NCI-H1436 treated with DMSO at 0.1 percent for 48 hours (cell line): Measurements from ENCODE around the gene EHF.

Source experiments
- DNase-seq: peaks from one replicate; lab custom pipeline; 2025; lab: John Stamatoyannopoulos, UW

The EHF gene

GRCh38 chr11:34602245-34602644 is 18.6 kb upstream of the EHF start:
- no peak for DNase-seq

DNA sequence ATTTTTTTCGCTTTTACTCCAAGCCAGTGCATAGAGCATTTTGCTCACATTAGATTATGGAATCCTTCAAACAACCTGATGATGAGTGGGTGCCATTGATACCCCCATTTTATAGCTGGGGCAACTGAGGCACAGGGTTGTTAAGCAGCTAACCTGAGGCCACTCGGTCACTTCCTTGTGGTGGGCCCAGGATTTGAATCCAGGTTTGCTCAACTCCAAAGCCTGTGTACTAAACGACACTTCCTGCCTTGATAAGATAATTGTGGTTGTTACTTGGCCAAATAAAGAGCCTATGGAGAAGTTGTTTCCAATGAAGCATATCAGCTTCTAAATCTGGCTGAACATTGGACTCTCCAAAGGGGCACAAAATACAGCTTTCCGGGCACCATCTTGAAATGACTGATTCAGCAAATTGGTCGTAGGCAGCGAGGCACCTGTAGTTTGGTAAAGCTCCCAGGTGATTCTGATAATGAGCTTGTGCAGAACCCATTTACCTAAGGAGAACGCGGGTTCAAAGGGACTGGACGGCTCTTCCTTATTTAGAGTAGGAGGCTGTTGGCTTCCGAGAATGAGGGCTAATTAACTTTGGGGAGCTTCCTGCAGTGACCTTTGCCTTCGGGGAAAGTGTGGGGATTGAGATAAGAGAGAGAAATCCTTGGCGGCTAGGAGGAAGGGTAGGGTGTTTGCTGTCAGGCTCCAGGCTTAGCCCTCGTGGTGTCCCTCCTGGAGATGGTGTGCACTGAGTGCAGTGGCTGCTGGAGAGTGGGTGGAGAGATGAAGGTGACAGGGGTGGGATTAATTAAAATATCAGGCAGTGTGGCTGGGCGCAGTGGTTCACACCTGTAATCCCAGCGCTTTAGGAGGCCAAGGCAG is 17.5 kb upstream of the EHF start:
- no peak for DNase-seq

DNA sequence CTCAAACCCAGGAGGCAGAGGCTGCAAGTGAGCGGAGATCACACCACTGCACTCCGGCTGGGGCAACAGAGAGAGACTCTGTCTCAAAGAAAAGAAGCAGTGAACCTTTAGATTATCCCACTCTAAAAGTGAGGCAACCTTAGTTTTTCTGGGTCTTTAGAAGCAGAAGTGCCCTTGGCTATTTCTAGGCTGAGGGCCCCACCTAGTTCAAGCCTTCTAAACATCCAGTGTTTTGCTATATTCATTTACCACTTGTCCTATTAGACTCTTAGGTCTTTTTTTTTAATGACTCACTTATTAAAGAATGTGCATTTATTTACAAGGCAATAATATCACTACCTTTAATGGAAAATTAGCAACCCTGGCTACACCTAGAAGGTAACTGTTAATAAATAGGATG is 16.7 kb upstream of the EHF start:
- no peak for DNase-seq

DNA sequence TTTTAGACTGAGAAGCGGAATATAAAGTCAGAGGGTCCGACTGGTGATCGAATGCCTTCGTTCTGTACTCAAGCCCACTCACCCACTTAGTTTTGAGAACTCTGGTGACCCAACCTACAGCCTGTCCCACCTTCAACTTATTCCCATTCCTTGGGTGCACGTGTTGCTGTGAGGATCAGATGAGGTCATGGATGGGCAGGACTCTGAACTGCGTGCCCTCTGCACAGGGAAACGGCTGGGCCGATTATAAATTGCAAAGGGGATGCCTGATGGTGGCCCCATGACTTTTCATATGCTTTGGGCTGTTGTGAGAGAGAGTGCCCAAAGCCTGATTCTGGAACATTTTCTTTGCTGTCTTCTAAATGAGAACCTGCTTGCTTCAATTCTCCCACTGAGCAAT is 16.0 kb upstream of the EHF start:
- no peak for DNase-seq

DNA sequence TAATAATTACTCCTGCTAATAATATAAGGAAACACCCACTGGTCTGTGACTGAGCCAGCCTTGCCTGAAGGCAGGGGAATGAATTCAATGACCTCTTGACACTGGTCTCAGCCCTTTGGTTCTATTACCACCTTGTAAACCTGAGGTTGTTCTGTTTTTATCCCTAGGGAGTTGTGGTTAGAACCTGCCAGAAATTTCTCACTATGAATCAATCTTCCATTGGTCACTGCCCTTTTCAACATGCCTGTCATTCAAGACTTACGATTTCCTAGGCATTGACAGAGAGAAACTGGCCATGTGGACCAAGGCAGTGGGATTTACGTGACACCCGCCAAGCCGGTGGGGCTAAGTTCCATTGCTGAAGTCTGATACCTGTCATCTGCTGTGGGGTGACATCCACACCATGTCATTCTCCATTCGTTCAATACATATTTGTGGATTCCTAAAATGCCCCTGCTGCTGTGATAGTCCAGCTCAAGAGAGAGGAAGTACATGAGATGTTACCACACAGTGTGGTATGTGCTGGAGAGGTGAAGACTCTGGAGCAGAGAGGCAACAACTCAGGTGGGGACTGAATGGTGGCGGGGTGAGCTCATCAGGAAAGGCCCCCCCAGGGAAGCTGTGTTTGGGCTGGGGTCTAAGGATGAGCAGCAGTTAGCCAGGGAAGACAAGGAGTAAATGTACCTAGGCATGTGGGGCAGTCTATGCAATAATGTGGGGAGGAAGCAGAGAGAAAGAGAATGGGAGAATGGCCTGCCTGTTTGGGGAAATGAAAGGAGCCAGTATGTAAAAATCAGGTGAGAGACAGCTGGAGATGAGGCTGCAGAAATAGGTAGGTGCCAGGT is 15.2 kb upstream of the EHF start:
- DNase-seq = no peak

DNA sequence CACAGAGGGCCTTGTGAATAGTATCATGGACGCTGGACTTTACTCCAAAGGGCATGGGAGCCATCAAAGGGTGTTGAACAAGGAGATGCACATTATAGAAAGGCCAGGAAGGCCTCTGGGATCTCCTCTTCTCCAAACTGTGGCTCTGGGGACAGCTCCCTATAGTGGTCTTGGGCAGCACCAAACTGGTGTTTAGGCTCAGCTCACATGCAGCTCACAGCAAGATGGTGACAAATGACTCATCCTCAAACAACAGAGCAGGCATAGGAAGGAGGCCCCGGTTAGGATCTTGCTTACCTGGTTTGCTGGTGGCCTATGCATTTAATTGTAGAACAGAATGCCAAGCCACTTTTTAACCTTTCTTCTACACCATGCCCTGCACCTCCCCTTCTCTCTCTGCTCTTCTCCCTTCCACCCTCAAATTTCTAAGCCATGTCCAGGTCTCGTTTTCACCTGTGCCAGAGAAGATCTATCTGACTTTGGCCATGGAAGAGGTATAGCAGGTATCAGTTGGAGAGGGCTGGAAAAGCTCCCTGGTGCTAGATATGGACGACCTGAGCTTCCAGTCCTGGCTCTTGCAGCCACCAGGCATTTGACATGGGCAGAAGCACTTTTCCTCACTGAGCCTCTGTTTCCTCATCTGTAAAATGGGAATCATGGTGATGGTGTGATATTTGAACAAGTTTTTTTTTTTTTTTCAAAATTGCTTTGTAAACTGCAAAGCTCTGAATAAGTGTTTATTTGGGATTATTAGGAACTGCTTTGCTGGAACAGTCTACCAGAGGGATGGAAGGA is 14.4 kb upstream of the EHF start:
- no peak for DNase-seq

DNA sequence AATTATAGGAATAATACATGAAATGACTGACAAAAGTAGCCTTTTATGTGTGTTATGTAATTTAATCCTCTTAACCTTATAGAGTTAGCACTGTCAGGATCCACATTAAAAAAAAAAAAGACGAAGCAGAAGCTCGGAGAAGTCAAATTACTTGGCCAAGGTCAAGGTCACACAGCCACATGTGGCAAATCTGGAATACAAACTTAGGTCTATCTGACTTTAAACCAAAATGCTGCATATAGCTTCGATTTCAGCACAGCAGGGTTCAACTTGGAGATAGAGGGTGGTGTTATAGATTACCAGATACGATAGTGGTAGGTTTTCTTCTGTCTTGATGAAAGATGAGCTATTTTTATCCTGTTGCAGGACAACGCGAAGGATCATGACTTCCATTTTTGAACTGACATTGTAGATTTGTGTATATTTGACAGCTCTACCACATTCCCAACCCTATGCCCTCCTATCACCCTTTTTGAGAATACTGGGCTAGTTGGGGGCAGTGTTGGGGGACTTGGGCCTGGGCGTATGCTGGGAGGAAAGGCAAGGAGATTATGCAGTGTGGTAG is 11.6 kb upstream of the EHF start:
- no peak for DNase-seq

- DNase-seq = no peak
Measured at GRCh38 chr11:34609850-34610249, 11.0 kb upstream of the EHF start.

- no peak for DNase-seq
Measured at GRCh38 chr11:34610324-34611041, 10.4 kb upstream of the EHF start.

DNA sequence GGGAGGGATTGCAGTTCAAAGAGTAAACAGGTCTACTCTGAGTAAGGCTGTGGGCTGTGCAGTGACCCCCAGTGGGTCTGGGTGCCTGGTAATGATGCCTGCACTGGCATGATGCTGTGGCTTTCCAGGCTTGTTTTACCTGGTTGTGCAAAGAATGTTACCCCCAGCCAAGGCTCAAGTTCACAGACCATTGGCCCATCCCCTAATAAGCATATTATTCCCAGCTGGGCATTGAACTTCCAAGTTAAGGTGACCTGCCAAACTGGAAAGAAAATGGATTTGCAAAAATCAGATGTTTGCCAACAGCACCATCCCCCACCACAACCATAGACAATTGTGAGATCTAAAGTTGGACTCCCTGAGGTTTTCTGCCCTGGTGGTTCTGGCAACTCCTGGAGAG is 7.9 kb upstream of the EHF start:
- no peak for DNase-seq

DNA sequence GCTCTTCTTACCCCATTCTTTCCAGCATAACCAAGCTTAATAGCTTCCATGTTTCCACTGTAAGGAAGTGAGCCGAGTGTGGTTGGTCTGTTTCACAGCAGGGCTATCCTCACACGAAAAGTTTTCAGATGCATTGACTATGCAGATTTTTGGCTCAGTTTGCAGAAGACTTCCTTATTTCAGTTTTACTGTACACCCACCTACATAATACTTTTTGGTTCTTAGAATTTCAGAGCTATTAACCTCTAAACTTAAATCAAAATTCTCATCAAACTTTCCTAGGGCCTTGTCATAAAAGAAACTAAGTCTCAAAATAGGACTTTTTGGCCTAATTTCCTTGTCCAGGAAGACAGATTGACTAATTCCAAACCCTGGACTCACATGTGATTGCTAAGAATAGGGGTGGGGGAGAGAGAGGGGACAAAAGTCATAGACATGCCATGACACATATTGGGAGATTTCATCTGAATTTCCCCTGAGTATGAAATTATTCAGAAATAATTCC is 7.3 kb upstream of the EHF start:
- DNase-seq = no peak

DNA sequence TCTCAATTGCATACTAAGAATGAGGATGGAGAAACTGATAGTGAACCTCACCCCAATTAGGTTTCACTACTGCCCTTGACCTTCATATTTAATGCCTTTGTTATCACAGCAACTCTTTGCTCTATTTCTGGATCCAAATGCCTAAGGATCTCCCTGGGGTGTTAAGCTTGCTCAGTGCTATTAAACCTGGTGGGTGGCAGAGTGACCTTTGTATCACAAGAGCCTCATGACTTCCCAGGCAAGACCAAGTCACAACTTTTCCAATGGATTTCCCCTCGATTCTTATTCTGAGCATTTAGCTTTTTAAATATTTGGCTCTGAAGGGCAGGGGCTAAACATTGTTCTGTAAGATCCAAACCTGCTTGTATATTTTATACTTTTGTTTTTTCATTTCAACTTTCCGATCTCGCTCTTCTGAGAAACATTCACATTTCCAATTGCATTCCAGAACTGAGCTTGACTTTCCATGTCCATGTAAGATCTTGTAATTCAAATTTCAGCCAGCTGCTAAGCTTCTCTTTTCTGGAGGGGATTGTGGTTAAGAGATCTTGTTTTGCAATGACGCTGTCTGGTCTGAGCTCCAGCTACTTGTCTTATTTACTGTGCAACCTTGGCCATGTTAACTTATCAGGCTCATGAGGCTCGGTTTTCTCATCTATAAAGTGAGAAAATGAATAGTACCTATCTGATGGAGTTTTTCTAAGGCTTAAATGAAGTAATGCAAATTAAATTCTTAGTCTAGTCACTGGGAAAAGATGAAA is 6.4 kb upstream of the EHF start:
- no peak for DNase-seq

- DNase-seq = no peak
Measured at GRCh38 chr11:34616086-34616485, 4.8 kb upstream of the EHF start.

DNA sequence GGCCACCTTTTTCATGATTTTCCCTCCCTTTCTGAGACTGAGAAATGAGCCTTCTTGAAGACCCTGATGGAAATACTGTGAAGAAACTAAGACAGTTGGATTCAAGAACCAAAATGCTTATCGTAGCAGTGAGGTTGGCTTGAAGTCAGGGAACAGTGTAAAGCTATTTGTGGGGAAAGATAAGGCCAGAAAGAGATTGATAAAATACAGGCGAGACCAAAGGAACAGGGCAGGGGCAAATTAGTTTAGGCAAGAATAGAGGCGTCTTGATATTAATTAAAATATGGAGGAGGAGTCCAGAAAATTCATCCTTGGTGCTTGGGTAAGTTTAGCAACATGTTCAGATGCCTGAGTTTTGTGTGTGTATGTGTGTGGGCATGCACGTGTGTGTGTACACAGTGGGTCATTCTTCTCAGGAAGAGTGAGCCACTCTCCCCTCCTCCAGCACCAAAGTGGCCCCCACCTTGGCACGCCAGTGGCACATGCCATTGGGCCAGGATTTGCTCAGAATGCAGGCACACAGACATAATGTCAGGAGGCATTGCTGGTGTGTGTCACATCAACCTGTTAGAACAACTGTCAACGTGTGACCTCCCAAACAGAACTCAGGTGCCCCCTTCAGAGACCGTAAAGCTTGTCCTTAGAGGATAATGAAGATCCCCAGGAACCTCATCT is 3.9 kb upstream of the EHF start:
- no peak for DNase-seq

DNA sequence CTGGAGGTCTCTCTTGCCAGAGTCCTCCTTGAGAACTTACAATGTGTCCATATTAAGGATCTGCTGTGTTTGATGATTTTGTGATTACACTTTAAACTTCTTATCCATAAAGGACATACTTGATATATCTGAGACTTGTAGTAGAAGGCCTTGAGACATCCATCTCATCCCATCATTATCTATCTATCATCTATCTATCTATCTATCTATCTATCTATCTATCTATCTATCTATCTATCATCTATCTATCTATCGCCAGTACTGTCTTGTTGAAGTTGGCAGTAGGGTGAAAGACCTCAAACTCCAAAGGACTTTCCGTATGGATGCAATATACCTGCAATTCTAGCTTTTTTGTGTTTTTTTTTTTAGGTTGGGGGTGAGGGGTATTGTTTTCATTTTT is 2.5 kb upstream of the EHF start:
- DNase-seq = no peak

DNA sequence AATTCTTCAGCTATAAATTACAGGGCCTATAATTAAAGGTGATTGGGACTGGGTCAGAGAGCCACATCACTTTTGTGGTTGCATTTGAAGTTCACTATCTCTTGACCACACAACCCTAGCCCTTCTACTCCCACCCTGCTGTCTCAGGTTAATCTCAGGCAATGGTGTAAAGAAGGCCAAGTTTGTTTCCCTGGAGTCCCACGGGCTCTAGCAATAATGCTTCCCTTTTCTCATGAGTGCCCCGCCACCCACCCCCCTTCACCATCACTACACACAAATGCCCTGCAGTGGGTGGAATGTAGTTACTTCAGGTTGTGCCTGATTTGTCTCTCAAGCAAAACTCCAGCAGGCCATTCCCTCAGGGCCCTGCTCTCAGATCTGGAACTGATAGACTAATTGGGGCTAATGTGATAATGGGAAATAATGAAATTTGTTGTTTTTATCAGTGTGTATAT is 1.8 kb upstream of the EHF start:
- no peak for DNase-seq

DNA sequence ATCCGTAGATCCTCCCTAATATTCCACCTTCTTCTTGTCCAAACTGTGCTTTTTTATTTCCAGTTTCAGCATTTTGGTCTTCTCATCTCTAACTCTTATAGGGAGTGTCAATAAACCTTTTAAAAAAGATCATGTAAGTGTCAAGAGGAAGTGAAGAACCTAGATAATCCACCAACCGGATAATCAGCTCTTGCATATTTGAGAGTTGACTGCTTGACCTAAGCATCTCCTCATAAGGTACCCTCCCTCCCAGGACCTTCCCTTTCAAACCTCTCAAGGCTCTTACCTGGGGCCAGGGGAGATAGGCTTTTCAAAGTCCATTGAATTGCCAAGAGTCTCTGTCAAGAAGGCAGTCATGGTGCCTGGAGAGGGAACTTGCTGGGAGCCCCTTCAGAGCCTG is 691 bp upstream of the EHF start:
- DNase-seq = no peak

GRCh38 chr11:34621876-34622275 is 983 bp downstream of the EHF start:
- no peak for DNase-seq

GRCh38 chr11:34623463-34623862 is 2.6 kb downstream of the EHF start:
- no peak for DNase-seq

- no peak for DNase-seq
Measured at GRCh38 chr11:34624069-34624468, 3.2 kb downstream of the EHF start.
